ENCODE data around the gene MKX. TPM values are rescaled to one million over a fixed set of nuclear protein-coding genes. Genes with fewer than 3 reads are reported as not detected.

Gene MKX, protein sequence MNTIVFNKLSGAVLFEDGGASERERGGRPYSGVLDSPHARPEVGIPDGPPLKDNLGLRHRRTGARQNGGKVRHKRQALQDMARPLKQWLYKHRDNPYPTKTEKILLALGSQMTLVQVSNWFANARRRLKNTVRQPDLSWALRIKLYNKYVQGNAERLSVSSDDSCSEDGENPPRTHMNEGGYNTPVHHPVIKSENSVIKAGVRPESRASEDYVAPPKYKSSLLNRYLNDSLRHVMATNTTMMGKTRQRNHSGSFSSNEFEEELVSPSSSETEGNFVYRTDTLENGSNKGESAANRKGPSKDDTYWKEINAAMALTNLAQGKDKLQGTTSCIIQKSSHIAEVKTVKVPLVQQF
- total RNA-seq, result 1 to 10 TPM in 2 of 4 donors, under 1 TPM in 2; 0.63 to 1.2 (median 1.0) TPM

DNA sequence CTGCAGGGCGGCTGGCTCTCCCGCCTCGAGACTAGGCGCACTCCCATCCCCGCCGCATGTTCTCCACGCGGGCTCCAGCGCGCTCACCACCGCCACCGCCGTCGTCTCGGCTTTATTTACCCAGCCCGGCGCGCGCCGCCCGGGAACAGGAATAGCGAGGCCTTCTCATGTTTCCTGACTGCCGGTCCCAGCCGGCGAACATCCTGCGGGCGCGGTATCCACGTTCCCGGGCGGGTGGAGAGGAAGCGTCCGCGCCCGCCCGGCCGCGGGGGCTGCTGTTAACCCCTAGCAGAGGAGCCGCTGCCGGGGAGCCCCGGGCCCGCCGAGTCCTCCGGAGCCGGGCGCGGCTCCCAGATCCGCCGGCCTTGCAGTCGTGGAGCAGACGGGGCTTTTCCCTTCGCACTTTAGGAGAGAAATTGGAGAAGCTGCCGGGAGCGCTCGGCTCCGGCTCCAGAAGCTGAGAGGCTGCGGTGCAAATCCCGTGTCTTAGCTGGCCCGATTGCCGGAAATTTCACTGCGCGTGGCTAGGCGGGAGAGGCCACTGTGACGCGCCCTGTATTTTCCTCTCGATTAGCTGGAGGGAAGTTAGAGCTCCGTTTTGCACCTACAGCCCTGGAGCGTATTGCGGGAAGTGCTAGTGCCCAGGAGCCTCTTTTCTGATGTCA is at the start of gene MKX:
Gene MKX, minus strand, starts transcription at position 88 of the 665 bp plus-strand sequence. CDS start 2,404 bp downstream, outside the sequence.
- WGBS, 2 donors, result 2 to 3% methylated on average over 47 to 68 of the region's 69 CpGs
- DNase-seq (ENCODE audit: low spot score in 2 of 2), result no peak
- Histone ChIP-seq H3K4me3 (peak within 1 kb of the TSS; percentile 38 to 58 (median 48)), H3K27me3 (peaks cover 0 to 93% of the 10 kb centered on the region in 2 donors), H3K27ac (no peak within 1 kb of the TSS), H3K4me1 (peaks cover 0 to 58% (median 28%) of the 10 kb centered on the region in 4 donors), H3K36me3 (no peaks in the 10 kb centered on the region), H3K9me3 (no peaks in the 10 kb centered on the region)
- no peak for TF ChIP-seq POLR2A (IDR thresholded peaks at IDR 0.05)
- TF ChIP-seq, protein P1, sequence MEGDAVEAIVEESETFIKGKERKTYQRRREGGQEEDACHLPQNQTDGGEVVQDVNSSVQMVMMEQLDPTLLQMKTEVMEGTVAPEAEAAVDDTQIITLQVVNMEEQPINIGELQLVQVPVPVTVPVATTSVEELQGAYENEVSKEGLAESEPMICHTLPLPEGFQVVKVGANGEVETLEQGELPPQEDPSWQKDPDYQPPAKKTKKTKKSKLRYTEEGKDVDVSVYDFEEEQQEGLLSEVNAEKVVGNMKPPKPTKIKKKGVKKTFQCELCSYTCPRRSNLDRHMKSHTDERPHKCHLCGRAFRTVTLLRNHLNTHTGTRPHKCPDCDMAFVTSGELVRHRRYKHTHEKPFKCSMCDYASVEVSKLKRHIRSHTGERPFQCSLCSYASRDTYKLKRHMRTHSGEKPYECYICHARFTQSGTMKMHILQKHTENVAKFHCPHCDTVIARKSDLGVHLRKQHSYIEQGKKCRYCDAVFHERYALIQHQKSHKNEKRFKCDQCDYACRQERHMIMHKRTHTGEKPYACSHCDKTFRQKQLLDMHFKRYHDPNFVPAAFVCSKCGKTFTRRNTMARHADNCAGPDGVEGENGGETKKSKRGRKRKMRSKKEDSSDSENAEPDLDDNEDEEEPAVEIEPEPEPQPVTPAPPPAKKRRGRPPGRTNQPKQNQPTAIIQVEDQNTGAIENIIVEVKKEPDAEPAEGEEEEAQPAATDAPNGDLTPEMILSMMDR (IDR thresholded peaks at IDR 0.05), result peak in 2 of 5 experiments; percentile 6 to 10
- TF ChIP-seq EP300 (IDR thresholded peaks at IDR 0.05), result no peak

DNA sequence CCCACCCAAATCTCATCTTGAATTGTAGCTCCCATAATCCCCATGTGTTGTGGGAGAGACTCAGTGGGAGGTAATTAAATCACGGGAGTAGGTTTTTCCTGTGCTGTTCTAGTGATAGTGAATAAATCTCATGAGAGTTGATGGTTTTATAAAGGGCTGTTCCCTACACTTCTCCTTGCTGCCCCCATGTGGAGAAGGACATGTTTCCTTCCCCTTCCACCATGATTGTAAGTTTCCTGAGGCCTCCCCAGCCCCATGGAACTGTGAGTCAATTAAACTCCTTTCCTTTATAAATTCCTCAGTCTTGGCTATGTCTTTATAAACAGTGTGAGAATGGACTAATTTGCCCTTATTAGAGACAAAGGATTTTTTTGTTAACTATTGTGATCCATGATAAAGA is 48.5 kb upstream of the MKX start:
- WGBS, 2 donors, result 35 to 52% methylated on average over 1 of the region's 1 CpG
- Histone ChIP-seq H3K4me3 (no peak overlapping the region), H3K27ac (no peak overlapping the region), H3K9me3 (no peaks in the 10 kb centered on the region), H3K36me3 (no peaks in the 10 kb centered on the region), H3K27me3 (no peaks in the 10 kb centered on the region), H3K4me1 (no peaks in the 10 kb centered on the region)
- DNase-seq (ENCODE audit: low spot score in 2 of 2), result no peak
- TF ChIP-seq, protein P1 (IDR thresholded peaks at IDR 0.05), result no peak
- no peak for TF ChIP-seq EP300 (IDR thresholded peaks at IDR 0.05)
- TF ChIP-seq POLR2A (IDR thresholded peaks at IDR 0.05), result no peak

DNA sequence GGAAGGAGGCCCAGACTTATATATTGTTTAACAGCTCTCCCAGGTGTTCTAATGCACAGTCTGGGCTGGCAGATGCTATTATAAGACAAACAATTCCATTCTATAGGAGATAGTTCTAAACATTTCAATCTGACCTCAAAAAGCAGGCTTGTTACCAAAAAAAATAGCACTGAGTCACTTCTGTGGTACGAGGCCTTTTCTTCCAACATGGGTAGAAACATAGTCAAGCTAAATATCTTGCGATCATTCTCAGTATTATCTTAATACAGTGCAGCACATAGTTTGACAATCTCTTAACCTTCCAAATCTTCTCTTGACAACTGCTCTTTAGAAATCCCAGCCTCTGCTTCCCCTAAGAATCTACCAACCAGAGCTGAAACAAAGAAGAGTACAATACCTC is 46.6 kb upstream of the MKX start:
- WGBS, 2 donors, result 72 to 81% methylated on average over 2 of the region's 2 CpGs
- no peaks in the 10 kb centered on the region for H3K36me3 ChIP-seq
- no peak overlapping the region for H3K27ac ChIP-seq
- no peaks in the 10 kb centered on the region for H3K4me1 ChIP-seq
- no peak overlapping the region for H3K4me3 ChIP-seq
- TF ChIP-seq, protein P1 (IDR thresholded peaks at IDR 0.05), result no peak
- TF ChIP-seq EP300 (IDR thresholded peaks at IDR 0.05), result no peak
- TF ChIP-seq POLR2A (IDR thresholded peaks at IDR 0.05), result no peak
- H3K9me3 ChIP-seq, result no peaks in the 10 kb centered on the region
- no peak for DNase-seq (ENCODE audit: low spot score in 2 of 2)
- H3K27me3 ChIP-seq, result no peaks in the 10 kb centered on the region

DNA sequence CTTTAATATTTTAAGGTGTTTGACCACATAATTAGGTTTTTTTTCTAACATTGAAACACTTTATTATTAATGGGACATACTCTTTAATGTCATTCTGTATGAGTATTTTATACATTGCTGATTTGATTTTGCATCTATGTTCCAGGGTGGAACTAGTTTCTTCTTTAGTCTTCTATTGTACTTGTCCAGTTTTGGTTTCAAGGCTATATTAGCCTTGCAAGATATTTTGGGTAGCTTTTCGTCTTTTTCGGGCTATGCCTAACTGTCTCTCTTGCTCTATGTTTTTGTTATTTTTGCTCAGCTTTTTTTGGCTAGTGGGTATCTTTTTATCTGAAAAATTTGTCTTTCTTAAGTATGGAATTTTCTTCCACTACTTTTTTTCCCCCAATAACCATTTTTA is 38.7 kb upstream of the MKX start:
- DNase-seq (ENCODE audit: low spot score in 2 of 2), result no peak
- H3K9me3 ChIP-seq, result no peaks in the 10 kb centered on the region
- TF ChIP-seq, protein P1 (IDR thresholded peaks at IDR 0.05), result no peak
- TF ChIP-seq POLR2A (IDR thresholded peaks at IDR 0.05) (no peak), EP300 (IDR thresholded peaks at IDR 0.05) (no peak)
- no peaks in the 10 kb centered on the region for H3K4me1 ChIP-seq
- H3K36me3 ChIP-seq, result no peaks in the 10 kb centered on the region
- 65 to 73% methylated on average over 2 of the region's 2 CpGs for WGBS, 2 donors
- no peaks in the 10 kb centered on the region for H3K27me3 ChIP-seq
- H3K4me3 ChIP-seq, result no peak overlapping the region
- no peak overlapping the region for H3K27ac ChIP-seq

DNA sequence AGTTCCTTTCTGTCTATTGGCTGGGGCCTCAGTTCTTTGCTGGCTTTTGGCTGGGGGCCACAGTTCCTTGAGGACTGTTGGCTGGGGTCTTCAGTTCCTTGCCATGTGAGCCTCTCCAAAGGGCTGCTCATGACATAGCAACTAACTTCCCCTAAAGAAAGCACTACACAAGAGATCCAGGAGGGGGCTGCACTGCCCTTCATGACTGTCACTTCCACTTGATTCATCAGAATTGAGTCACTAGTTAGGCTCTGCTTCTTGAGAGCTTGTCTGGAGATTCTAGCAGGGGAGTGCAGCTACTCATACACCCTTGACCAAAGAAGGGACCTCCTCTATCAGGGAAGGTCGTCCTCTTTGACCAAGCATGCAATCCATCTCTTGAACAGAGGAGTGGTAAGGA is 38.0 kb upstream of the MKX start:
- Histone ChIP-seq H3K9me3 (no peaks in the 10 kb centered on the region), H3K27ac (no peak overlapping the region), H3K27me3 (no peaks in the 10 kb centered on the region), H3K4me3 (no peak overlapping the region), H3K36me3 (no peaks in the 10 kb centered on the region), H3K4me1 (no peaks in the 10 kb centered on the region)
- DNase-seq (ENCODE audit: low spot score in 2 of 2), result peak in 1 of 2 donors; percentile 12
- TF ChIP-seq, protein P1 (IDR thresholded peaks at IDR 0.05), result peak in 1 of 5 experiments; percentile 9
- TF ChIP-seq EP300 (IDR thresholded peaks at IDR 0.05) (no peak), POLR2A (IDR thresholded peaks at IDR 0.05) (no peak)
- WGBS, 2 donors, result 41 to 47% methylated on average over 1 of the region's 1 CpG

Data from tibial nerve (tissue), 4 donors.